HepG2 (cell line): Measurements from ENCODE around the gene FGF2. TPM values are rescaled to one million over a fixed set of nuclear protein-coding genes. Genes with fewer than 3 reads are reported as not detected.
A peak's percentile ranks its signal among the peaks of the same experiment; 100 is the strongest.
"Not testable (repeated sequence)": the region's sequence is repeated elsewhere in the genome, so short reads cannot be mapped to it uniquely, and the experiment has no call there.

Source experiments
- ATAC-seq: fragments of 200-7000 bp; cut with Tn5 transposase; 3 replicates; pipeline ENCODE4 v1.9.1; 2020; ENCODE audit warnings: mild to moderate bottlenecking, moderate library complexity
- BruUV-seq: library from RNA; stranded (reverse); fragments of 400-500 nt; replicated peaks from 2 replicates; lab custom pipeline; 2021; lab: Mats Ljungman, UMichigan
- CTCF ChIA-PET: fragments of 300-600 bp; formaldehyde crosslinking; extraction: SDS; loops from one replicate; lab custom pipeline; 2021; ENCODE audit warnings: low total read pairs, inconsistent platforms, low intra/inter-chr PET ratio; lab: Yijun Ruan, JAX
- POLR2A ChIA-PET: fragments of 350-600 bp; sonication (Branson Sonifier 250); formaldehyde crosslinking; loops from one replicate; lab custom pipeline; 2020; ENCODE audit warnings: antibody characterized with exemption, inconsistent platforms; lab: Yijun Ruan, JAX
- DNase-seq: peaks from one replicate; pipeline ENCODE4 v3.0.0-alpha.2; 2015; ENCODE audit warnings: low spot score
- FAIRE-seq: peaks from 3 replicates; lab custom pipeline; 2011; peaks lifted over from hg19 to GRCh38; lab: Jason Lieb, UNC
- H2AFZ ChIP-seq: one replicate; pipeline ENCODE4 v1.6.1; 2011; ENCODE audit warnings: low read length, inconsistent platforms
- H3K27ac ChIP-seq: fragments of 300-600 bp; 3 replicates; pipeline ENCODE4 v1.8.0; 2011; ENCODE audit warnings: mixed run types, mild to moderate bottlenecking, mixed read lengths, low read length, inconsistent platforms; ENCODE audit not compliant: insufficient read depth; ENCODE audit errors: extremely low read length
- H3K27me3 ChIP-seq, 2 experiments: fragments of 200-600 bp in 1 of 2; 2 replicates in 1 of 2; 3 replicates in 1 of 2; pipeline versions ENCODE4 v1.6.0 to v1.8.0; 2011; ENCODE audit warnings: low read length in 2 of 2, mild to moderate bottlenecking in 2 of 2, moderate library complexity in 2 of 2, inconsistent platforms in 1 of 2; ENCODE audit not compliant: insufficient read depth in 2 of 2, control insufficient read depth in 1 of 2
- H3K36me3 ChIP-seq, 2 experiments: fragments of 200-600 bp in 1 of 2; replicated peaks in 1 of 2; 2 replicates in 1 of 2; 3 replicates in 1 of 2; pipeline versions ENCODE4 v1.5.1 to v1.8.0; 2011; ENCODE audit warnings: low read length in 2 of 2, inconsistent platforms in 1 of 2; ENCODE audit not compliant: insufficient read depth in 2 of 2, control insufficient read depth in 1 of 2
- H3K4me1 ChIP-seq: 2 replicates; pipeline ENCODE4 v1.5.1; 2012; ENCODE audit warnings: low read length, inconsistent platforms; ENCODE audit not compliant: insufficient read depth
- H3K4me2 ChIP-seq: 2 replicates; pipeline ENCODE4 v1.6.0; 2011; ENCODE audit warnings: low read depth, low read length, inconsistent platforms
- H3K4me3 ChIP-seq, 3 experiments: fragments of 200-600 bp in 1 of 3; sonication (generic), shearing (Covaris generic) in 1 of 3; replicated peaks in 1 of 3; 2 replicates each; pipeline ENCODE4 v1.5.1; 2011 to 2016; ENCODE audit warnings: low read length in 3 of 3, inconsistent platforms in 2 of 3, low read depth in 2 of 3, mild to moderate bottlenecking in 2 of 3, control low read depth in 1 of 3, mixed read lengths in 1 of 3; ENCODE audit not compliant: insufficient read depth in 1 of 3
- H3K79me2 ChIP-seq: one replicate; pipeline ENCODE4 v1.6.1; 2011; ENCODE audit warnings: low read length, inconsistent platforms; ENCODE audit not compliant: insufficient read depth
- H3K9ac ChIP-seq: 2 replicates; pipeline ENCODE4 v1.6.0; 2011; ENCODE audit warnings: mild to moderate bottlenecking, low read depth, low read length, inconsistent platforms; ENCODE audit not compliant: insufficient read depth
- H3K9me3 ChIP-seq: 2 replicates; pipeline ENCODE4 v1.5.1; 2012; ENCODE audit warnings: mild to moderate bottlenecking, low read length
- H4K20me1 ChIP-seq: 2 replicates; pipeline ENCODE4 v1.6.0; 2011; ENCODE audit warnings: inconsistent platforms, mild to moderate bottlenecking, low read length, moderate library complexity; ENCODE audit not compliant: insufficient read depth
- BCL6 ChIP-seq: IDR thresholded peaks from 2 replicates; pipeline ENCODE4 v1.6.1; 2016; ENCODE audit warnings: missing genetic modification reagents, missing compliant biosample characterization
- CEBPZ ChIP-seq: IDR thresholded peaks from 2 replicates; pipeline ENCODE4 v1.6.1; 2012; ENCODE audit warnings: low read length, improper control_type of control experiment
- HOMEZ ChIP-seq: IDR thresholded peaks from 2 replicates; pipeline ENCODE4 v1.6.1; 2016; ENCODE audit warnings: low read depth
- IRF1 ChIP-seq: sonication (generic); formaldehyde crosslinking; IDR thresholded peaks from 2 replicates; pipeline ENCODE4 v1.4.0; 2020; ENCODE audit warnings: low read depth, mild to moderate bottlenecking, missing genetic modification reagents
- SAFB2 ChIP-seq: sonication (generic); formaldehyde crosslinking; IDR thresholded peaks from 2 replicates; pipeline ENCODE4 v1.5.1; 2020; ENCODE audit warnings: missing genetic modification reagents, low read depth, mild to moderate bottlenecking, borderline replicate concordance
- SMARCE1 ChIP-seq: fragments of 450-650 bp; IDR thresholded peaks from 2 replicates; pipeline ENCODE4 v1.6.1; 2017; ENCODE audit warnings: borderline replicate concordance
- ZNF460 ChIP-seq: sonication (generic); formaldehyde crosslinking; IDR thresholded peaks from 2 replicates; pipeline ENCODE4 v1.5.1; 2020; ENCODE audit warnings: missing genetic modification reagents, mild to moderate bottlenecking, borderline replicate concordance
- ZNF761 ChIP-seq: sonication (generic); formaldehyde crosslinking; conservative IDR thresholded peaks from 2 replicates; pipeline ENCODE4 v1.4.0; 2020; ENCODE audit warnings: mild to moderate bottlenecking, missing genetic modification reagents
- ZNF784 ChIP-seq: sonication (generic); formaldehyde crosslinking; IDR thresholded peaks from 2 replicates; pipeline ENCODE4 v1.5.1; 2020; ENCODE audit warnings: missing genetic modification reagents, mild to moderate bottlenecking, borderline replicate concordance
- WGBS: methylation state at CpG from one replicate; pipeline ENCODE4 v1.1.6; 2017; ENCODE audit warnings: low lambda C conversion rate; 5-methylcytosine and 5-hydroxymethylcytosine counted together
- in situ Hi-C: cut with HindIII; loops from 2 replicates; pipeline ENCODE4 v1.10.0; 2017; ENCODE audit warnings: low pct_unique_long_range_greater_than_20kb; ENCODE audit not compliant: extremely low pct_ligation_motif_present
- intact Hi-C: fragments of 100-400 bp; cut with micrococcal nuclease; formaldehyde crosslinking; loops from one replicate; pipeline ENCODE4 v1.10.0; 2022; ENCODE audit not compliant: unreplicated experiment
- polyA plus RNA-seq, 8 experiments: library from polyadenylated mRNA; depleted of rRNA in 3 of 8; stranded (reverse) in 7 of 8; unstranded in 1 of 8; fragments of >200 nt; fragmentation: Illumina TruSeq in 4 of 8; extraction: Trizol in 4 of 8; gene quantifications; 2 replicates each; pipeline versions ENCODE4 v1.2.1 to v1.2.3, GENCODE V29; 2011 to 2016; ENCODE audit warnings: low read depth in 4 of 8, missing spikeins in 1 of 8, mixed read lengths in 1 of 8; ENCODE audit not compliant: insufficient read depth in 1 of 8
- total RNA-seq, 5 experiments: library from RNA; depleted of rRNA; stranded (reverse); fragments of >200 nt; fragmentation: Illumina TruSeq; extraction: Trizol; gene quantifications; 2 replicates each; pipeline ENCODE4 v1.2.3, GENCODE V29; 2016; ENCODE audit warnings: low read depth in 1 of 5

Gene FGF2
- total and polyA plus RNA-seq, 2 of the 13 experiments (the other 11 are each of a cell fraction or from before 2014, with no cell fraction given): 0.01 to 0.02 TPM

- H3K4me2 ChIP-seq, BruUV-seq, H3K36me3 ChIP-seq: not testable (repeated sequence)
Measured at GRCh38 chr4:122812823-122813222, 13.8 kb upstream of the FGF2 start.

GRCh38 chr4:122814426-122814825 is 12.2 kb upstream of the FGF2 start:
- Histone ChIP-seq H3K27ac (no peak overlapping the region), H4K20me1 (no peaks in the 10 kb centered on the region), H3K36me3 (no peaks in the 10 kb centered on the region), H3K79me2 (no peaks in the 10 kb centered on the region), H3K4me3 (no peak overlapping the region), H3K9ac (no peak overlapping the region), H3K9me3 (no peaks in the 10 kb centered on the region), H3K27me3 (0 out of 5 replicates have a peak, but pooled peaks cover 0 to 1% of the 10 kb centered on the region in 2 experiments), H2AFZ (no peak overlapping the region), H3K4me1 (no peaks in the 10 kb centered on the region), H3K4me2 (no peak overlapping the region)
- 23% methylated on average over 2 of the region's 2 CpGs for WGBS
- intact Hi-C loops: no loop called here
- BruUV-seq: no TSS peak
- ChIA-PET CTCF (no interaction called here), POLR2A (no interaction called here)
- in situ Hi-C loops: no loop called here
- FAIRE-seq: no peak
- no peak for ATAC-seq
- no peak for DNase-seq
- TF ChIP-seq IRF1 (CRISPR knock-in tag) (no peak), ZNF784 (CRISPR knock-in tag) (no peak), ZNF460 (no peak), CEBPZ (no peak), HOMEZ (CRISPR knock-in tag) (no peak), SAFB2 (CRISPR knock-in tag) (no peak), SMARCE1 (no peak), ZNF761 (CRISPR knock-in tag) (no peak)

More at GRCh38 chr4:122812823-122813222, 13.8 kb upstream of the FGF2 start:
- POLR2A ChIA-PET, H3K27ac ChIP-seq, ATAC-seq, H4K20me1 ChIP-seq, H3K4me1 ChIP-seq, H2AFZ ChIP-seq, intact Hi-C loops, DNase-seq, in situ Hi-C loops, CTCF ChIA-PET, H3K79me2 ChIP-seq, H3K4me3 ChIP-seq, H3K27me3 ChIP-seq, FAIRE-seq, H3K9me3 ChIP-seq, H3K9ac ChIP-seq: not testable (repeated sequence)
- 0 out of 2 replicates have a peak, but pooled peaks have one; percentile 19 for TF ChIP-seq BCL6 (CRISPR knock-in tag)
- WGBS: 10% methylated on average over 3 of the region's 3 CpGs
